GM12878 (cell line): ENCODE data around the gene GPR153. TPM values are rescaled to one million over a fixed set of nuclear protein-coding genes. Genes with fewer than 3 reads are reported as not detected.
A peak's percentile ranks its signal among the peaks of the same experiment; 100 is the strongest.
"Not testable (repeated sequence)": the region's sequence is repeated elsewhere in the genome, so short reads cannot be mapped to it uniquely, and the experiment has no call there.

Source experiments
- ATAC-seq: fragments of 200-7000 bp; cut with Tn5 transposase; 3 replicates; pipeline ENCODE4 v1.9.1; 2020; ENCODE audit warnings: mild to moderate bottlenecking, moderate library complexity
- BruUV-seq: library from RNA; stranded (reverse); fragments of 400-500 nt; replicated peaks from 2 replicates; lab custom pipeline; 2021; lab: Mats Ljungman, UMichigan
- CTCF ChIA-PET: fragments of 300-600 bp; sonication (Branson Sonifier 250); formaldehyde crosslinking; extraction: SDS; loops from one replicate; lab custom pipeline; 2021; ENCODE audit warnings: inconsistent platforms; lab: Yijun Ruan, JAX
- POLR2A ChIA-PET: fragments of 350-600 bp; formaldehyde crosslinking; extraction: SDS; loops from one replicate; lab custom pipeline; 2021; ENCODE audit warnings: inconsistent platforms; lab: Charles Lee
- RAD21 ChIA-PET: fragments of 300-600 bp; sonication (Branson Sonifier 250); formaldehyde crosslinking; loops from one replicate; lab custom pipeline; 2023; ENCODE audit warnings: antibody characterized with exemption; ENCODE audit not compliant: unreplicated experiment; lab: Charles Lee
- SMC1A ChIA-PET: fragments of 300-600 bp; sonication (Branson Sonifier 250); formaldehyde crosslinking; loops from one replicate; lab custom pipeline; 2023; ENCODE audit not compliant: unreplicated experiment, uncharacterized antibody; lab: Charles Lee
- DNase-seq: peaks from one replicate; pipeline ENCODE4 v3.0.0-alpha.2; 2011; ENCODE audit warnings: low read depth, low spot score
- FAIRE-seq: peaks from 3 replicates; lab custom pipeline; 2011; peaks lifted over from hg19 to GRCh38; lab: Jason Lieb, UNC
- H2AFZ ChIP-seq: 2 replicates; pipeline ENCODE4 v1.6.0; 2011; ENCODE audit warnings: low read depth, low read length, control low read depth; ENCODE audit not compliant: control insufficient read depth
- H3K27ac ChIP-seq: 2 replicates; pipeline ENCODE4 v1.5.1; 2011; ENCODE audit warnings: control low read depth; ENCODE audit not compliant: control insufficient read depth, insufficient read depth
- H3K27me3 ChIP-seq, 2 experiments: replicated peaks in 1 of 2; 2 replicates each; pipeline versions ENCODE4 v1.6.0 to v1.6.1; 2011; ENCODE audit warnings: low read length in 1 of 2; ENCODE audit not compliant: control insufficient read depth in 2 of 2, insufficient read depth in 2 of 2
- H3K36me3 ChIP-seq, 2 experiments: 2 replicates each; pipeline ENCODE4 v1.5.1; 2011; ENCODE audit warnings: low read length in 1 of 2; ENCODE audit not compliant: control insufficient read depth in 2 of 2, insufficient read depth in 2 of 2
- H3K4me1 ChIP-seq: 2 replicates; pipeline ENCODE4 v1.6.1; 2011; ENCODE audit warnings: mild to moderate bottlenecking, low read length, moderate library complexity, mixed read lengths; ENCODE audit not compliant: control insufficient read depth, insufficient read depth
- H3K4me2 ChIP-seq: 2 replicates; pipeline ENCODE4 v1.6.0; 2011; ENCODE audit warnings: control low read depth; ENCODE audit not compliant: control insufficient read depth, insufficient read depth
- H3K4me3 ChIP-seq: fragments of 200-600 bp; sonication (generic); 2 replicates; pipeline ENCODE4 v1.5.1; 2016
- H3K79me2 ChIP-seq: 2 replicates; pipeline ENCODE4 v1.6.0; 2011; ENCODE audit warnings: low read length; ENCODE audit not compliant: control insufficient read depth, insufficient read depth
- H3K9ac ChIP-seq: 2 replicates; pipeline ENCODE4 v1.8.0; 2011; ENCODE audit warnings: low read length, control low read depth, mixed read lengths; ENCODE audit not compliant: control insufficient read depth, insufficient read depth
- H3K9me3 ChIP-seq: replicated peaks from 3 replicates; pipeline ENCODE4 v1.5.1; 2011; ENCODE audit warnings: mild to moderate bottlenecking, low read length; ENCODE audit not compliant: control insufficient read depth, insufficient read depth
- H4K20me1 ChIP-seq: 2 replicates; pipeline ENCODE4 v1.6.0; 2011; ENCODE audit not compliant: control insufficient read depth, insufficient read depth
- HSF1 ChIP-seq: fragments of 150-350 bp; IDR thresholded peaks from 2 replicates; pipeline ENCODE4 v1.6.1; 2014; ENCODE audit warnings: mild to moderate bottlenecking, low read depth, low read length
- POLR2A ChIP-seq: IDR thresholded peaks from 2 replicates; pipeline ENCODE4 v1.6.1; 2011; ENCODE audit warnings: low read depth, mild to moderate bottlenecking, low read length
- SPI1 ChIP-seq: IDR thresholded peaks from 2 replicates; pipeline ENCODE4 v1.6.1; 2011; ENCODE audit warnings: low read depth, mild to moderate bottlenecking, low read length, moderate library complexity, borderline replicate concordance; ENCODE audit not compliant: insufficient read depth
- WGBS: methylation state at CpG from one replicate; pipeline ENCODE4 v1.1.6; 2016; ENCODE audit warnings: low lambda C conversion rate; ENCODE audit not compliant: insufficient replicate concordance, insufficient coverage; ENCODE audit errors: missing lambda C conversion rate; 5-methylcytosine and 5-hydroxymethylcytosine counted together
- in situ Hi-C: fragments of 300-500 bp; cut with MboI; formaldehyde crosslinking; loops from 9 replicates; pipeline ENCODE4 v1.14.3; 2018; ENCODE audit warnings: mixed read lengths
- intact Hi-C: fragments of 100-400 bp; cut with micrococcal nuclease; formaldehyde crosslinking; loops from one replicate; pipeline ENCODE4 v1.14.2; 2022; ENCODE audit not compliant: unreplicated experiment
- polyA plus RNA-seq, 11 experiments: library from polyadenylated mRNA; depleted of rRNA in 4 of 11; unstranded in 6 of 11; stranded (reverse) in 5 of 11; fragments of >200 nt; fragmentation: Nextera tagmentation in 4 of 11; fragmentation: Illumina TruSeq in 1 of 11; extraction: Ambion mirVana in 4 of 11; extraction: Trizol in 1 of 11; gene quantifications; 1 replicate in 1 of 11; 2 replicates in 10 of 11; pipeline versions ENCODE4 v1.2.1 to v1.2.3, GENCODE V29; 2011 to 2016; ENCODE audit warnings: inconsistent platforms in 2 of 11, missing spikeins in 2 of 11, low read depth in 1 of 11
- total RNA-seq, 4 experiments: library from RNA; depleted of rRNA in 3 of 4; stranded (reverse); fragments of >200 nt in 3 of 4; fragmentation: Illumina TruSeq in 1 of 4; extraction: Trizol in 1 of 4; gene quantifications; 2 replicates each; pipeline versions ENCODE4 v1.2.1 to v1.2.3, GENCODE V29; 2013 to 2021

Gene GPR153
- total and polyA plus RNA-seq, 10 of the 15 experiments (the other 5 are each of a cell fraction or from before 2014, with no cell fraction given): 0.04 to 2.2 (median 0.54) TPM

- no peak for TF ChIP-seq HSF1
Observed at GRCh38 chr1:6220236-6220635, 40.7 kb downstream of the GPR153 start (continued).

GRCh38 chr1:6219641-6220040 lies 41.3 kb downstream of the GPR153 start:
- POLR2A ChIA-PET, H3K9me3 ChIP-seq, in situ Hi-C loops, H3K79me2 ChIP-seq, H3K4me1 ChIP-seq, BruUV-seq, H3K27me3 ChIP-seq, intact Hi-C loops, H3K27ac ChIP-seq, H3K4me2 ChIP-seq, FAIRE-seq, ATAC-seq, DNase-seq, CTCF ChIA-PET, H3K4me3 ChIP-seq, H3K9ac ChIP-seq, H2AFZ ChIP-seq, RAD21 ChIA-PET, H4K20me1 ChIP-seq, SMC1A ChIA-PET: not testable (repeated sequence)
- H3K36me3 ChIP-seq: peaks cover 15% of the 10 kb centered on the region in 2 experiments
- 84% methylated on average over 11 of the region's 11 CpGs for WGBS

- H4K20me1 ChIP-seq: no peaks in the 10 kb centered on the region
- RAD21 ChIA-PET: no interaction called here
- POLR2A ChIA-PET: no interaction called here
- no peaks in the 10 kb centered on the region for H3K27me3 ChIP-seq
- in situ Hi-C loops (no loop called here), intact Hi-C loops (no loop called here)
- no peaks in the 10 kb centered on the region for H3K9me3 ChIP-seq
- H3K27ac ChIP-seq: no peak overlapping the region
- SMC1A ChIA-PET: no interaction called here
- TF ChIP-seq POLR2A: 0 out of 2 replicates have a peak, but pooled peaks have one; percentile 18
- no peak for TF ChIP-seq SPI1
- WGBS: 88% methylated on average over 16 of the region's 16 CpGs
- no peak overlapping the region for H3K4me3 ChIP-seq
- CTCF ChIA-PET: interaction anchor here (0.8 kb wide), 1 partner anchor 12 kb away, joined by 3 read pairs; the partner anchor contains the start of gene RNF207
- FAIRE-seq (no peak), ATAC-seq (peak; percentile 46; the same call in 2 of the 3 replicates), DNase-seq (no peak)
- peaks cover 9 to 11% of the 10 kb centered on the region in 2 experiments for H3K36me3 ChIP-seq
- H3K79me2 ChIP-seq: no peaks in the 10 kb centered on the region
- no peak overlapping the region for H3K9ac ChIP-seq
- H3K4me2 ChIP-seq: no peak overlapping the region
- BruUV-seq: no TSS peak
- H3K4me1 ChIP-seq: no peaks in the 10 kb centered on the region
- H2AFZ ChIP-seq: no peak overlapping the region
Observed at GRCh38 chr1:6218375-6219164, 42.3 kb downstream of the GPR153 start.
